PC-9 (cell line): ENCODE results near the gene MITF.

Experiments used
- CTCF ChIP-seq: fragments of 200-600 bp; sonication (generic); conservative IDR thresholded peaks from 2 replicates; pipeline ENCODE4 v1.6.1; 2017; ENCODE audit warnings: mixed run types, antibody characterized with exemption, mild to moderate bottlenecking, moderate library complexity
- EZH2 ChIP-seq: fragments of 200-600 bp; sonication (generic); IDR thresholded peaks from 2 replicates; pipeline ENCODE4 v1.8.0; 2017; ENCODE audit warnings: antibody characterized with exemption, low read depth

GRCh38 chr3:69853027-69853426, 113.8 kb downstream of the MITF start:
- no peak for TF ChIP-seq EZH2
- no peak for TF ChIP-seq CTCF
